Fibroblast of peridontal ligament (primary cell): ENCODE data around the gene STAC.
"Not testable (repeated sequence)": the region's sequence is repeated elsewhere in the genome, so short reads cannot be mapped to it uniquely, and the experiment has no call there.

Experiments
- DNase-seq: peaks from one replicate; pipeline ENCODE4 v3.0.0-alpha.2; 2010; ENCODE audit errors: extremely low read depth

Gene STAC

DNA sequence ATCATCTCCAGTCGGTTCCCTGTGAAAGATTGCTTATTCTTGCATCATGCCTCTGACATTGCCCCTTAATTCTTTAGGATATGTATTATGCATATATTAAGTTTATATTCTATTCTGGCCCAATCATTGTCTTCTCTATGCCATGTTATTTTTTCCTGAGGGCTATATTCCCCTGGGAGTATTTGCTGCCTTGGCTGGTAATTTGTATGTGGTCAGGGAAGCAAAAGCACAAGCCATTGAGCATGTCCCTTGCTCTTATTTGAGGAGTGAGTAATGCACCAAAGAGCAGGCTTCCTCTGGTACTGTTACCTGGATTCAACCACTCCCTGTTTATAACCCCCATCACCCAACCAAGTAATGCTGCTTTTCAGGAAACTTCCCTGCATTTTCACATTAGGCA is 36.3 kb downstream of the STAC start:
- no peak for DNase-seq

DNA sequence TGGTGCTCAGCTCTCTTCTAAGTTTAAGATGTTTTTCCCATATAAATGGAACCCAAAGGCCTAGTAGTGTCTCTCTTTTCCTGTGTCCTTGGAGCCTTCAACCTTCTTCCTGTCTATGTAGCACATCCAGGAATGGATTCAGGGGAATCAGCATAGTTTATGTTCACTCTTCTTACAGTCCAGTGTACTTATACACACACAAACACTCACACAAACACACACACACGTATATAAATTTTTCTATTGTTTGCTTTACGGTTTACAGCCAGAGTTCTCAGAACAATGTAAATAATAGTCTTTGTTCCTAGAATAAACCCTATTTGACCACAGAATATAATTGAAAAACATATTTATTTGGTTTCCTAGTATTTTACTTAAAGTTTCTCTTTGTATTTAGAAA is 36.9 kb downstream of the STAC start:
- DNase-seq: no peak

DNA sequence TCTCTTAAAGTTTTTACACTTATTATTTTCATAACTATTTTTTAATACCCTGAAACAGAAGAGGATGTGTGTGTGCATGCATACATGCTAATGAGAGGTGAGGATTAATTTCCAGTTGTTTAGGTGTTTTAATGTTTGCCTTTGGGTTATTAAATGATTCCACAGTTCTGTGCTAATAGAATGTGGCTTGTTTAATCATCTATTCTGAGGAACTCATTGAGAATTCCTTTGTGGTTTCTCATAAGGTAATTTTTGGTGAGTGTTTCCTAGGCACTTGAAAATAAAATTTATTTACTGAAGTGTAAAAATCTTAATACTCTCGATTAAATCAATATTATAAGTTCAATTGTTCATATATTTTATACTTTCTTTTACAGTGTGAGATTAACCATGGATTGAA is 38.0 kb downstream of the STAC start:
- no peak for DNase-seq

DNA sequence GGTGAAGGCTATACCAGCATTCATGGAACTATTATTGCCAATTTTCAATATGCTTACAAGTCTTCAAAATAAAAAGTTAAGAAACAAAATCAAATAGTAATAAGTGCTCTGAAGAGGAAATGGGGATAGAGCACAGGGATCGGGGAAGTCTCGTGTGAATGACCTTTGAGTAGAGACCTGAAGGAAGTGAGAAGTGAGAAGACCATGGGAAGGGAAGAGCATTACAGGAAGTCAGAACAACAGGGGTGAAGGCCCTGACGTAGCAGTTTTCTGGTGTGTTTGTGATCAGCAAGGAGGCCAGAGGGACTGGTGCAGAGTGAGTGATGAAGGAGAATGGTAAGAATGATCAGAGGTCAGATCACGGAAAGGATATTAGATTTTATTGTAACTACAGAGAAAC is 48.1 kb downstream of the STAC start:
- DNase-seq: no peak

DNA sequence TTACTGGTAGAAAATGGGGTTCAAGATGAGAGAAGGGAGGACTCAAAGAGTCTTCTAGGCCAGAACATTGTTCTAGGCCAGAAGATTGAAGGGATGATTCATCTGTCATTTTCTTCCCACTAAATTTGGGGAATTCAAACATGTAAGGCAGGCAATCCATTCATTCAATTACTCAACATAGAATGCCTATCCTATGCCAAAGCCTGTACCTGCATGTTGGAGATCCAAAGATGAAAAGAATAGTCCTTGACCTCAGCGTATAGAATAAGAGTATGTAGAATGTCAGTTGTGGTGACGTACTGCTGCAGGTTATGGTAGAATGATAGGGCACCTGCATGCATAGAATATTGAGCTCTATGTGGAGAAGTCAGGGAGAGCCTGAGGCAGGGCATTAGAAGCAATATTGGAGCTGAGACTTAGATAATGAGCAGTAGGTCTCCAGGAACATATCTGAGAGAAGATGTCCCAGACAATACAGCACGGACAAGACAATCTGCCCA is 49.7 kb downstream of the STAC start:
- no peak for DNase-seq

DNA sequence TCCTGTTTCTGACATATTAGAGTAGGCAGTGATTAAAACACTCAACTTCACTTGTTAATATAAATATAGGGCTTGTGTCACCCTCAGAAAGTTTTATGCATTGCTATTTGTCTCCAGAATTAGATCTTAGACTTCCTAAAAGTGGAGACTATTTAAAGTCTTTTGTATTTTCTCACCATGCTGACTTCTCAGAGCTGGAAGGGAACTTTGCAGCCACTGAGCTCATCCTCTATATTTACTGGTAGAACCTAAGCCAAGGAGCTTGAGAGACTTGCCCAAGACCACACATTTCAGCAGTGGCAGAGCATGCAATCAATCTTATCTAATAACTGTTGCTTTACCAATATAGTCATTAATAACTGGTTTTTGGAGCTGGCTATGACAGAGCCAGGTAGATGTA is 53.2 kb downstream of the STAC start:
- no peak for DNase-seq

DNA sequence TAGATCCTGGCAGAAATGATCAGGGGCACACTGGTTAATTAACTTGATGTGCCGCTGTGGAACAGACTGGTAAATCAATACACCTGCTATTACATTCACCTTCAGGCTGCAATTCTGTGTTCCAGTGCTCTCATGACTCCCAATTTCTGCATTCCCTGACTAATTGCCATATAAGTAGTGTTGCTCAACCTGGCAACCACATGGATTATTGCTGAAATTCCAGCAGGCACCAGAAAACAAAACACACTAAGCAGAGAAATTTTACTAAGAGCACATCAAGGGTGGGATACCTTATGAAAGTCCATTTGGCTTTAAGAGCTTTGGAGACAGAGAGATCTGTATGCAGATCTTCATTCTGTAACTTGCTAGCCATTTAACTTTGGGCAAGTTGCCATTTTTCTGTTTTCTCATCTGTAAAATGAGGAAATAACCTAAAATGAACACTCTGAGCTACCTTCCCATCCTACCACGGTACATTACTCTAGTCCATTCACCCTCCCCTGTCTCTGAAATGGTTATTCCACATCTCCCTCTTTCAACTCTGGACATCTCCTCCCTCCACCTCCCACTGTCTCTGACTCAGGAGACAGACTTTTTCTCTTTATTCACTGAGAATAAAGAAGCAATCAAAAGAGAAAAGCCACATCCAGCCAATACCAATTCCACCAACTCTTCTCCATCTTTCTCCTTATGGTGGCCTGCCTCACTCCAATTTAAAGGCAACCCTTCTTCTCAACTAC is 54.6 kb downstream of the STAC start:
- peak; percentile 22 for DNase-seq

DNA sequence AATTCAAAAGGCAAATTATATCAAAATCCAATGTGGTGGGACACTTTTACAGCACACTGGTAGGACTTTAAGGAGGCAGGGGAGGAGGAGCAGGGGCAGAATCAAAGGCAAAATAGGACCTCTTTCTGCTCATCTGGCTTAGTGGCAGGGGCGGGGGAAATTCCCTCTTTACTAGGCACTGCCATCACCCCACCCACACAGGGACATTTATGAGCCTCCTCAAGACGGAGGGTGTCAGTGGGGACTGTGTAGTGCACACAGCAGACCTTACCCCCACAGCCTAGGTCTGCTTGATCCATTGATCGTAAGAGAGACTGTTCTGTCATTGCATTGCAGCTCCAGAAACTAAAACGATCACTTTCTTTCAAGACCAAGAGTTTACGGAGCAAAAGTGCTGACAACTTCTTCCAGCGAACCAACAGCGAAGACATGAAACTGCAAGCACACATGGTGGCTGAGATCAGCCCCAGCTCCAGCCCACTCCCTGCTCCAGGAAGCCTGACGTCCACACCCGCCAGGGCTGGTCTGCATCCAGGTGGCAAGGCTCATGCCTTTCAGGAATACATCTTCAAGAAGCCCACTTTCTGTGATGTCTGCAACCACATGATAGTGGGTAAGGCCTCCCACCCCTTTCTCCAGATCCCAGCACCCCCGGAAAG is 62.9 kb downstream of the STAC start:
- no peak for DNase-seq

DNA sequence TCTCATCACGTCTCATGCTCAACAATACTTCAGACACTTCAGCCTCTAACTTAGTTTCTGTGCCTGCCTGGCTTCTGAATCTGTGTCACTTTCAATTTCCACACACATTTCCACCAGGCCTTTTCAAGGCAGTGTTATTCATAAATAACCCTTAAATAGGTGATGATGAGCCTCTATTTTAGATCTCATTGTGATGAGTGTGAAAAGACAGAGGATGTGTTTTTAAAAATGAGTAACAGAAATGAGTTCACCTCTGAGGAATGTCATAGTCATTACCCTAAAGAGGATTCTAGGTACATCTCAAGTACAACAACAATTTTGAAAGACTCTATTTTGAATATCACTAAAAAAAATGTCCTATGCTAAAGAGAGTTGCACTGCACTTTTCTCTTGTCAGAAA is 64.6 kb downstream of the STAC start:
- DNase-seq: no peak

DNA sequence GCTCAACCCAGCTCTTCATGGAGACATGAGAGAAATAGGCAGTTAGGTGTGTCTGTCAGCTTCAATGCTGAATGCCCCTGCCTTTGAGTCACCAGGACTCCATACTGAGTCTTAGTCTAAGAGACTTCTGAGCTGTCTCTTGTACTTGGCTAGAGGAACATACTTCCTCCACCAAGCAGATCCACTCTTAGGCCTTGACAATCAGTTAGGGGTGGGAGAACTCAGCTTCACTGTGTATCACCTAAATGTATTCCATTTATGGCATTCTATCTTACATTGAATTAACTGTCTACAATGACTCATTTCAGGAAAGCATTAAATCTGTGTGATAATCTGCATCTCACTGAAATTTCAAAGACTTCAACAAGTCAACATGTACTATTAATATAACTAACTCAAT is 66.0 kb downstream of the STAC start:
- DNase-seq: no peak

DNA sequence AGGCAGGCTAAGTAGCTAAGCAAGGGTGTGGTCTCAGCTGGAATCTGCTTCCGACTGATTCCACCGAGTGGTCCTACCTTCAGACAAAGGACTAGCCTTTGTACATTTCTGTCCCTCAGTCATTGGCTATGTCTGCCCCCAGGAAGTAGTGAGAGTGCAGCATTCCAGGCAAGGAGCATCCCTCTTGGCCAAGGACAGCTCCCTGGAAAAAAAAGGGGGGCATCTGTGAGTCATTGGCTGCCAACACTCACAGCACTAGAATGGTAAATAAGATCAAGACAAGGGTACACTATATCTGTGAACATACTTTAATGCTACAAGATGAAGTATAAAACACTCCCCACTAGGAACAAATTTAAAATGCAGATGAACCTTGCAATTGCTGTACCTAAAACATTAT is 66.8 kb downstream of the STAC start:
- DNase-seq: no peak

DNA sequence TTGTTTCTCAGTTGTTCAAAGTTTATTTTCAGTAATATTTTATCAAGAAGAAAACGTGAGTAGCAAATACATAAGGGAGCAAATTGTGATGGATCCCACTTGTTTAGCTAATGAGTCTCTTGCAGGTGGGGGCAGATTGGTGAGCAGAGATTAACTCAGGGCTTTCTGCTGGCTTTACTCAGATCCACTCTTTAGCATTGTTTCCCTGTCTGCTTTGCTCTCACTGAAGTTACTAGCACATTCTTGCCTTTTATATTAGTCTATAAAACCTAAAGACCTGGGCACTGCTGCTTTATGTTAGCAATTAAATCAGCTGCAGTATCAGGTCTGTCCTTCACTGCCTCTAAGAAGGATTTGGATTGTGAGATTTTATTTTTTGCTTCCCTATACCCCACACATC is 71.5 kb downstream of the STAC start:
- no peak for DNase-seq

DNA sequence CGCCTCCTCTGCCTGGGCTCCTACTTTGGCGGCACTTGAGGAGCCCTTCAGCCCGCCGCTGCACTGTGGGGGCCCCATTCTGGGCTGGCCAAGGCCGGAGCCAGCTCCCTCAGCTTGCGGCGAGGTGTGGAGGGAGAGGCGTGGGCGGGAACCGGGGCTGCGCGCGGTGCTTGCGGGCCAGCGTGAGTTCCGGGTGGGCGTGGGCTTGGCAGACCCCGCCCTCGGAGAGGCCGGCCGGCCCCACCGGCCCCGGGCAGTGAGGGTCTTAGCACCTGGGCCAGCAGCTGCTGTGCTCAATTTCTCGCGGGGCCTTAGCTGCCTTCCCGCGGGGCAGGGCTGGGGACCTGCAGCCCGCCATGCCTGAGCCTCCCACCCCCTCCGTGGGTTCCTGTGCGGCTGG is 72.9 kb downstream of the STAC start:
- not testable (repeated sequence) for DNase-seq

DNA sequence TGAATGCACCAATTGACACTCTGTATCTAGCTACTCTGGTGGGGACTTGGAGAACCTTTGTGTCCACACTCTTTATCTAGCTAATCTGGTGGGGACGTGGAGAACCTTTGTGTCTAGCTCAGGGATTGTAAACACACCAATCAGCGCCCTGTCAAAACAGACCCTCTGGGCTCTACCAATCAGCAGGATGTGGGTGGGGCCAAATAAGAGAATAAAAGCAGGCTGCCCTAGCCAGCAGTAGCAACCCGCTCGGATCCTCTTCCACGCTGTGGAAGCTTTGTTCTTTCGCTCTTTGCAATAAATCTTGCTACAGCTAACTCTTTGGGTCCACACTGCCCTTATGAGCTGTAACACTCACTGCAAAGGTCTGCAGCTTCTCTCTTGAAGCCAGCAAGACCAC is 73.6 kb downstream of the STAC start:
- not testable (repeated sequence) for DNase-seq

DNA sequence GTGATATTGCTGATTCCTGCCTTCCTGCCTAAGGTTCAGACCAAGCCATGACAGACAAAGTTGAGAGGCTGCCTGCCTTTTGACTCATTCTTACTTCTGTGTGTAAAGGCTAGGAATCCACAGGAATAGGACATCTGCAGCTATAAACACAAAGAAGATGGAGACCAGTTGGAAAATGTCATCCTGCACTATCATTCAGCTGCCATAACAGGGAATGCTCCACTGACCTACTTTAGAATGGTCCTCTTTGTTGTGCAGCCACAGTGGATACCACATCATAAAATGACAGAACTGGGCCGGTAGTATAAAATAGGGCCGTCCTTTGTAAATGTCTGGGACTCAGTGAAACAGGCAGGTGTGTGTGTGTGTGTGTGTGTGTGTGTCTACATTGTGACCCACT is 75.1 kb downstream of the STAC start:
- DNase-seq: no peak

DNA sequence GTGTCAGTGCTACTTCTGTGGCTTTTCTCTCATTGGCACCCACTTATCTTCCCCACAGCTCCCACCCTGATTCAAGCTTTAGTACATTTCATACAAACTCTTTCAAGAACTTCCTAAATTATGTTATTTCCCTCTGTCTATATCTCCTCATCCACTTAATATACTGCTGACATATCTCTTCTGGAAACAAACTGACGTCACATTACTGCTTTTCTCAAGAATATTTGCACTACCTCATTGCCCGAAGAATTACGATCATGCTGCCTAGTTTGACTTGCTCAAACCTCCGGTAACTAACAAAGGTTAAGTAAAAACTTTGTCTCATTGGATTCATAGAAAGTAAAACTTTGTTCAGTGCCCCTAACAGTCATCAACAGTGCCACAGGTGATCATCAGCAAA is 76.5 kb downstream of the STAC start:
- DNase-seq: no peak

DNA sequence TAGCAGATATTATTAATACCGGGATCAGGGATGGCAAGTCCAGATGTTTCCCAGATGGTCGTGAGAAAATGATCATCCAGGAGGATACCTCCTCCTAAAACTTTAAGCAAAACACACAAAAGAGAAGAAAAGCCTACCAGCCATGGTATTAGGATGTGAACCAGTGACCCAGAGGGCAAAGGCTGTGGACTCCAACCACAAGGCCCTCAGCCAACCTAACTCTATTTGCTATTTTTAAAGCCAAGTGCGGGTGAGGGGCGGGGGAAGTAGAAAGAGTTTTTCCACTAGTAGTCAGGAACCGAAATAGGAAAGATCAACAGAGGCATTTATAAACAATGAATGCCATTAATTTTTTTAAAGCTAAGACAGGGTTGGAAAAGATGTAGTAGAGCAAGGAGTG is 77.4 kb downstream of the STAC start:
- DNase-seq: no peak

DNA sequence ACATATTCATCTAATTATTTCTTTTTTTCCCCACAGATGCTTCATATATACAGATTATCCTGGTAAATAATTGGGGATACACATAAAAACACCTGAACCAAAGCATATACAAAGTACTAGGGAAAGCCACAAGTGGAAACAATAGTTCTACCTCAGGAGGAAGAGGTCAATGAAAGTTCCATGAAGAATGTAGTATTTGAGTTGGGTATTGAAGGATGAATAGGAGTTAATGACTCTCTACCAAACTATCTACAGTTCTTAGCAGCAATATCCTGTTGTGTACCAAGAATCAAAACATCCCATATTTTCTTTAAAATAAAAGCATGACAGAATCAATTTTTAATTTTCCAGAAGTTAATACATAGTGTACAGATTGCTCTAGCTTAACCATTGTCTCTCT is 78.9 kb downstream of the STAC start:
- DNase-seq: no peak

DNA sequence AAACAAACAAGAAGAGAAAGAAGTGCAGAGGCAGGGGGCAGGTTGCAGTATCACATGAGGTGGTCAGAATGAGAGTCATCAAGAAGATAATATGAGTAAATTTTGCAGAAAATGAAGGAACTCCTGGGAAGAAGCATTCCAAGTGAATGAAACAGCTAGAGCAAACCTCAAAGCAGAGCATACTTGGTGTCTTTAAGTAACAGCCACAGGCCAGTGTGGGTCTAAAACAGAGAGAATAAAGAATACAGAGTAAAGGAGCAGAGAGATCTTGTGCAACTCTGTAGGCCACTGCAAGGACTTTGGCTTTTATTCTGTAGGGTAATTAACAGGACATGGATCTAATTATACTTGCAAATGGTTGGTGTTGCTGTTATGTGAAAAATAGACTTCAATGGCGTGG is 81.3 kb downstream of the STAC start:
- DNase-seq: peak; percentile 51

DNA sequence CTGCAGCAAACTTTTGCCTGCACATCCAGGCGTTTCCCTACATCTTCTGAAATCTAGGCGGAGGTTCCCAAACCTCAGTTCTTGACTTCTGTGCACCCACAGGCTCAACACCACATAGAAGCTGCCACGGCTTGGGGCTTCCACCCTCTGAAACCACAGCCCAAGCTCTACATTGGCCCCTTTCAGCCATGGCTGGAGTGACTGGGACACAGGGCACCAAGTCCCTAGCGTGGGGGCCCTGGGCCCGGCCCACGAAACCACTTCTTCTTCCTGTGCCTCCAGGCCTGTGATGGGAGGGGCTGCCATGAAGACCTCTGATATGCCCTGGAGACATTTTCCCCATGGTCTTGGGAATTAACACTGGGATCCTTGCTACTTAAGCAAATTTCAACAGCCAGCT is 91.7 kb downstream of the STAC start:
- not testable (repeated sequence) for DNase-seq

DNA sequence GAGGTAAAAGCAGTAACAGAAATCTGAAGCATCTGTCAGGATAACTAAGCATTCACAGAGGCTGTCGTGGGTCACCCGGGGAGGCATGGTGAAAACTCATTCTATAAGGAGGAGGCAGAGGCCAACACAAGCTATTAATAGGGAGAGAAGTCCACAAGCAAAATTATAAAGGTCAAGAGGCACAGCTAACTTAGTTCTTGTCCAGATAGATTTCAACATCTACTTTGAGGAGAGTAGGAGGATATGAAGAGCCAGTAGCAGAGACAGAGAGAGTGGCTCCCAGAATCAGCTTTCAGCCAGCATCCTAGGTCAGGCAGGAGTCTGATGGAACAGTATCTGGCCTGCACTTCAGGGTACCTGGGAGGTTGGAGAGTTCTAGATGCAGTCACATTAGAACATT is 95.3 kb downstream of the STAC start:
- no peak for DNase-seq

DNA sequence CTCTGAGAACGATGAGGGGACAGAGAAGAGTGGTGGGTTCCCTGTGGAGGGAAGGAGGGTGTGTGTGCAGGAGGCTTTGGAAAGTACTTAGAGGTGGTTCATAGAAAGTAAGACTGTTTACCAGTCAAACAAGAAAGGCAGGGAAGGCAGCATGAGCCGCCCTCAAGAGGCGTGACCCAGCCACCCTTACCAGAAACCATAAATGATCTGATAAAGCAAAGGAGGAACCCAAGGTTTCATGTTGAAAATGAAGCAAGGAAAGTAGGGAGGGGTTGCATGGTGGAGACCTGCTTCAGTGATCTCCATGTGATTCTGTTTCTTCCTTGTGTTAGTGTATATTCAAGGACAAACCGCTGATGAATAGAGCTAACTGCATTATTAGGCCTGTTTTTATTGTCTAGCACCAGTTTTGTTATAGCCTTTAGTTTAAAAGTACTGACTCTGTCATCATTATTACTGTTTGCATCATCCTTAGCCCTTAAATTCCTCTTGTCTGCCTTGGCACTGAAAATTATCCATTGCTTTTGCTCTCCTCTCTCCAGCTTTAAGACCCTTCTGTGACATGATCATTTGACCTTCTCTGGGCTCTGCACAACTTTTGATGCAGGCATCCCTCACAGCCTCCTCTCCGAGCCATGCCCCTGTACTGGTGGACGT is 96.1 kb downstream of the STAC start:
- DNase-seq: peak; percentile 26

DNA sequence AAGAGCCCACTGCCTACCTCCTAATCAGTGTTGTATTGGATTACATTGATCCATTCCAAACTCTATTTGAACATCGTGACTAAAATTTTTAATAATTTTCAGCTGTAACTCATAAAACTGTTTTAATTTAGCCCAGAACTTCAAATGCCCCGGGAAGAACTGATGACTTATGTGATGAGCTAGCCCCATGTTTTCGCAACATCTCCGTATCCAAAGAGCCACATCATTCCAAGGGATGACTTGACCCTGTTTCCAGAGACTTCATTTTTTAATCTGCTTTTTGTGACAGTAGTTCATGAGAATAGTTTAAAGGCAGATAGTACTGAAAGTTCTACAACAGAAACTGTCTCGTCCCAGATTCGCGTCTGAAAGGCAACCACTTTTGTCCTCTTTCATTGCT is 97.4 kb downstream of the STAC start:
- peak; percentile 87 for DNase-seq
